Stimulated activated CD4-positive, alpha-beta T cell treated with anti-CD3 and anti-CD28 coated beads, Interleukin-4, amount 100 ng/mL, for 4 hours (primary cell): Measurements from ENCODE around the gene CNTN5.
"Not testable (repeated sequence)": the region's sequence is repeated elsewhere in the genome, so short reads cannot be mapped to it uniquely, and the experiment has no call there.

ENCODE experiments used
- DNase-seq, 2 experiments: peaks; one replicate each; pipeline ENCODE4 v3.0.0-alpha.2; 2020

Gene CNTN5

DNA sequence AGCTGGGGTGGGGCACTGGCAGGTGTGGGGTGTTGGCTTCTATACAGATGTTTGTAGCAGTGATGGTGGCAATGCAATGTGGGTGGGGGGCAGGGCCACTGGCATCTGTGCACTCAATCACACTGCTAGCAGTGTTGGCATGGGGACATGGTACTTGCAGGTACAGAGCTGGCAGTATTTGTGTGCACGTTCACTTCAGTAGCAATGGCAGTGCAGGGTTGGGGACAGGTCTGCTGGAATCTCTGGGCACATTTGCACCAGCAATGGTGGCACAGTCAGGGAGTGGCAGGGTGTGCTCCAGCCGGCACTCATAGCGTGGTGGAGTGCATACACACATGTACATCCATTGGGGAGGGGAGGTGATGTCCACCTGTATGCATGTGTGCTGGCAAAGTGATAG, 775.2 kb downstream of the CNTN5 start:
- DNase-seq, result no peak

DNA sequence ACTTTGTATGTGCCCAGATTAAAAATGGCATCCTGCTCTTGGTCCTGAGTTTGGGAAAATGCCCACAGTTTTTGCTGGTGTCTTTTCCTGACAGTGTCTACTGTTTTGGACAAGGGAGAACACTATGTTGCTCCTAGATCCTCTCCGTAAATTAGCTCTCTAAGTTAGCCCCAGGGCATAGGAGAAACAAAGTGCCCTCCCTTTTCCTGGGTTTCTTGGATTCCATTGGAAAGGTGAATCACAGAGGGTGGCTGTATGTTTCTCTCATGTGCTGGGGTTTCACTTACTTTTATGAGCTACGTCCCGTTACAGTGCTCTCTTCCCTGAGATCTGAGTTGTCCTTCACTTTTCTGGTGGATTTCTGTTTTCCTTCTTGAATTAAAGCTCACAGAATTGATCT, 782.8 kb downstream of the CNTN5 start:
- DNase-seq, result no peak

DNA sequence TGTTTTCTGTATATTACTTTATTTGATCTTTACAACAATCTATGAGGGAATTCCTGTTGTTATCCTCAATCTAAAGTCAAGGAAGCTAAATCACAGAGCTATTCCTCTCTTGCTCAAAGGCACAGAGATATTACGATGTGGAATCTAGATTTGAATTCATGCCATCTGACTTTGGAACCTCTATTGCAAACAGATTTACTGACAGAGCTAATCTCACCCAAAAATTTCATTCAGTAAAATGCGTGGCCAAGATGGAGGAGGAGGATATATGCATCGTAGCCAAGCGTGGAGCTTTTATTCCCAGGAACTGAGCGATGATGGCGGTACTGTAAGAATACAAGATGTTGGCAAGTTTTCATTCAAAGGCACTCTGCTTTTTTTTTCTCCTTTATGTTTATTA, 791.8 kb downstream of the CNTN5 start:
- no peak for DNase-seq

DNA sequence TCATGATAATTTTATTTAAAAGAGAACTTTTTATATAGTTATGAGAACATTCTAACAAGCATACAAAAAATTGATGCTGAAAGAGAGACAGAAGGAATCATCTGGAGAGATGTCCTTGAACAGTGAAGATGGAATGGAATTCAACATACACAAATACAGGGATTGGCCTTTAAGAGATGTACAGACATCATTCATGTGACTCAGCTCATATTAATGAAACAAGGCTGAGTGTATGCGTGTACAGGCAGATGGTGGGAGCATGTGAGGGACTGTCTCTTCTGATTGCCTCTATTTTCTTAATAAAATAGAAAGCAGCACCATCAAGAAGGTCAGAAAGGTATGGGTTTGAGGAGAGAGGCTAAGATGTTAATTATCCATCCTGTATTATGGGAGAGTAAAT, 793.3 kb downstream of the CNTN5 start:
- DNase-seq, result no peak

DNA sequence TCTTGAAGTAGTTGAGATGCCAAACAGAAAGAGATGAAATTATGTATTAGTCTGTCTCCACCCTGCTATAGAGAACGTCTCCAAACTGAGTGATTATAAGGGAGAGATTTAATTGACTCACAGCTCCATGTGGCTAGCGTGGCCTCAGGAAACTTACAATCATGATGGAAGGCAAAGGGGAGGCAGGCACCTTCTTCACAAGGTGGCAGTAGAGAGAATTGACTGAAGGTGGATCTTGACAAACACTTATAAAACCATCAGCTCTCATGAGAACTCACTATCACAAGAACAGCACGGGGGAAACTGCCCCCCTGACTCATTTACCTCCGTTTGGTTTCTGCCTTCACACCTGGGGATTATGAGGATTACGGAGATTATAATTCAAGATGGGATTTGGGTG, 794.0 kb downstream of the CNTN5 start:
- DNase-seq, result no peak

DNA sequence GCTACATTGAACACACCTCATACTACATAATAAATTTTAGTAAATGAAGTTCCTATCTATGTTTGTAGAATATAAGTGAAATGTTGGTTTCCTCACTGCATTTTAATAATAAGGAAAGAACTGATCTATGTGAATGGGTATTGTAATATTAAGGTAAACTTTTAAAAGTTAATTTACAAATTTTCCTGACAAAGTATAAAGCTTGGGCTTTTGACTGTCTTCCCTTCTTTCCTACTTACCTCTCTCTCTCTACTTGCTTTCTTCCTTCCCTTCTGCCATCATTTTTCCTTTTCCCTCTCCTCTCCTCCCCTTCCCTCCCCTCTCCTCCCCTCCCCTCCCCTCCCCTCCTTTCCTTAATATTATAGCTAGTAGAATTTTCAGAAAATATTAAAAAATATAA, 798.2 kb downstream of the CNTN5 start:
- no peak for DNase-seq

DNA sequence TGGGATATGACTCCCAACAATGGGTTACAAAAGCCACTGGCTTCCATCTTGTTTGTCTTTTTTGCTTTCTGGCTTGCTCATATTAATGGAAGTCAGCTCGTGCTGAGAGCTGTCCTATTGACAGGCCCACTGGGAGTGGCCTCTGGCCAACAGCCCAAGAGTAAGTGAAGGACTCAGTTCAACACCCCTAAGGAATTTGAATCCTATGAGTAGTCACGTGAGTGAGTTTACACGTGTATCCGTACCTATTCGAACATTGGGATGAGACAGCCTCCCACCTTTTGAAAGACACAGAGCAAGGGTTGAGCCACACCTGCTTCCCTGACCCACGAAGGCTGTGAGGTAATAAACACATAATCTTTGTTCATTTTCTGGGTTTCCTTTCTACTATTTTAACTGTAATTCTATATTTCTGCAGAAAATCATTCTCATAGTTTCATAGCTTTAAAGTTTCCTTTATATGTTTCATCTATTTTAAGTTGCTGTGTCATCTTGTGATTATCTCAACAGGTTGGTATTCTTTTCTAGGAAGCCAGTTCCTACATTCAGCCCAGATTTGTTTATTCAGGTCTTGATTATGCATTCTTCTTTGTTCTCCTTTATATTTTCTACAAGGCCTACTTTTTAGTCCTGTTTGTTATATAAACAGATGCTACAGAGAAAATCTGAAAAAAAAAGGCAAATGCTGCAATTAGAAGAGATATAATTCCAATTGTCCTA, 802.3 kb downstream of the CNTN5 start:
- no peak for DNase-seq

DNA sequence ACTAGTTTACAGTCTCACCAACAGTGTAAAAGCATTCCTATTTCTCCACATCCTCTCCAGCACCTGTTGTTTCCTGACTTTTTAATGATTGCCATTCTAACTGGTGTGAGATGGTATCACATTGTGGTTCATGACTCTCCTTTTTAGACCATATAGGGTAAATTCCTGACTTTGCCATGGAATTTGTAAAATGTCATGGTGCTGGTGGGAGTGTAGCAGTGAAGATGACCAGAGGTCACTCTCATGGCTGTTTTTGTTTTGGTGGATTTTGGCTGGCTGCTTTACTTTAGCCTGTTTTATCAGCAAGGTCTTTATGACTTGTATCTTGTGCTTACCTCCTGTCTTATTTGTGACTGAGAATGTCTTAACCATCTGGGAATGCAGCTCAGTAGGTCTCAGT, 816.0 kb downstream of the CNTN5 start:
- not testable (repeated sequence) for DNase-seq

DNA sequence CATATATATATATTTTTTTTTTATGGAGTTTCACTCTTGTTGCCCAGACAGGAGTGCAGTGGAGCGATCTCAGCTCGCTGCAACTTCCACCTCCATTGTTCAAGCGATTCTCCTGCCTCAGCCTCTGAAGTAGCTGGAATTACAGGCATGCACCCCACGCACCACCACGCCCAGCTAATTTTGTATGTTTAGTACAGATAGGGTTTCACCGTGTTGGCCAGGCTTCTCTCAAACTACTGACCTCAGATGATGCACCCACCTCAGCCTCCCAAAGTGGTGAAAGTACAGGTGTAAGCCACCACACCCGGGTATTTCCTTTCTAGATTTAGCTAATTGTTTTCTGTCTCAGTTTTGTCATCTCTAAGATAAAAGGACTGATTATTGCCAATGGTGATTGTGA, 821.1 kb downstream of the CNTN5 start:
- DNase-seq, result no peak

DNA sequence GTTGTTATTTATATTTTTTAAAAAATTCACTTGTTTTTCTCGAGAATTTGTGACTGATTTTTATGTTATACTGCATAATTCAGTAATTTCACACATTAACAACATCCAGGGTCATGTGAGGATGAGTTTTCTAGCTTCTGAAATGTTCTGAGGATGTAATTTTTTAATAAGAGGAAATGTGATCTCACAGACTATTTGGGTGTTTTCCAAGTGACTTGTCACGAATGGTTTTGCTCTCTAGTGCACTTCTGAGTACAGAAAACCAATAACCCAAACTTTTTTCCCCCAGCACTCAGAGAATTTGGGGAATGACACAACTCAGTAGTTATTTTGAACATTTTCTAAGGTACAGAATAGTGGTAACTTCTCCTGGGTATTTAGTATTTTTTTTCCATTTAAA, 845.2 kb downstream of the CNTN5 start:
- no peak for DNase-seq

DNA sequence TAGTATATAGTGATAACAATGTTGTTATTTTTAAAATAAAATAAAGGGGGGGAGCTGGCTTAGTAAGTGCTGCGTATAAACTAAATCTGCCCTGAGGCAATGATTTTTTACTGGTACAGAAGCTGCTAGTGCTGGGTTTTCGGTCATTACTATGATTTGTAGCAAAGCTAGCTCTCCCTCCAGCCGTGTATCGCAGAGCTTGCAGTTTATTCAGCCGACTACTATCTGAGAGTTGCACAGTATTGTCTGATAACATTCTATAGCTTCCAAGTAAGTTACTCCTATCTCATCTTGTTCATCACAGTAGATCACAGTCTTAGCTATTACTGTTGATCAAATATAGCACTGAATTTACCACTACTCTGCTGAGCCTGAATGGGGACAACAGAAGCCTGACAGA, 860.9 kb downstream of the CNTN5 start:
- DNase-seq, result no peak

DNA sequence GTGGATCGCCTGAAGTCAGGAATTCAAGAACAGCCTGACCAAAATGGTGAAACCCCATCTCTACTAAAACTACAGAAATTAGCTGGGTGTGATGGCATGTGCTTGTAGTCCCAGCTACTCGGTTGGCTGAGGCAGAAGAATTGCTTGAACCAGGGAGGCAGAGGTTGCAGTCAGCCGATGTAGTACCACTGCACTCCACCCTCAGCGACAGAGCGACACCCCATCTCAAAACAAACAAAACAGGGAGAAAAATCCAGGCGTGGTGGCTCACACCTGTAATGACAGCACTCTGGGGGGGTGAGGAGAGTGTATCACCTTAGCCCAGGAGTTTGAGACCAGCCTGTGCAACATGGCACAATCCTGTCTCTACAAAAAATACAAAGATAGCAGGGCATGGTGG, 864.0 kb downstream of the CNTN5 start:
- no peak for DNase-seq

DNA sequence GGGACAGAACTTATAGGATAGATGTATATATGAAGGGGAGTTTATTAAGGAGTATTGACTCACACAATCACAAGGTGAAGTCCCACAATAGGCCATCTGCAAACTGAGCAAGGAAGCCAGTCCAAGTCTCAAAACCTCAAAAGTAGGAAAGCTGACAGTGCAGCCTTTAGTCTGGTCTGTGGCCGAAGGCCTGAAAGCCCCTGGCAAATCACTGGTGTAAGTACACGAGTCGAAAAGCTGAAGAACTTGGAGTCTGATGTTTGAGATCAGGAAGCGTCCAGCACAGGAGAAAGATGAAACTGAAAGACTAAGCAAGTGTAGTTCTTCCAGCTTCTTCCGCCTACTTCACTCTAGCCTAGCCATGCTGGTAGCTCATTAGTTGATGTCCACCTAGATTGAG, 866.7 kb downstream of the CNTN5 start:
- no peak for DNase-seq

DNA sequence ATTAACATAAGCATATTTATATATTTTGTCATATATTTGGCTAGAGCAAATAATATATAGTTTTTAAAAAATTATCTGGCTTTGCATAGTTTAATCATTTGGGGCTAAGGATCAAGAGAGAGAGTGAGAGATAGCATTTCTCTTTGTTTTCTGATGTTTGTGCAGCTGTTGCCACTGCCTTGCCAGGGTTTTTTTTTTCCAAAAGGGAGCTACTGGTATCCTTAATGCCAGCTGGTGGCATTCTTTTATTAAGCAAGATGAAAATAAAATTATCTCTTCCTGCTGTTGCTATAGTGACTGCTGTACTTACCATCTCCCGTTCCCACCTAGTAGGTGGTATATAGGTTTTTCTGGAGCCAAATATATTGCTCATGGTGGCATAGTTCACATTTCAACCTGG, 873.1 kb downstream of the CNTN5 start:
- no peak for DNase-seq

DNA sequence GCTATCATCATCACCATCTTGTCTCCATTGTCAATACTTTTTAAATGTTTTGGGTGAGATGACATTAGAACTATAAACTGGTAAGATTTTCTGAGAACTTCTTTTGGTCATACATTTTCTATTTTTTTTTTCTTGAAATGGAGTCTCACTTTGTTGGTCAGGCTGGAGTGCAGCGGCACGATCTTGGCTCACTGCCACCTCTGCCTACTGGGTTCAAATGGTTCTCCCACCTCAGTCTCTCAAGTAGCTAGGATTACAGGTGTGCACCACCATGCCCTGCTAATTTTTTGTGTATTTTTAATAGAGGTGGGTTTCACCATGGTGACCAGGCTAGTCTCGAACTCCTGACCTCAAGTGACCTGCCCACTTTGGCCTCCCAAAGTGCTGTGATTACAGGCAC, 880.4 kb downstream of the CNTN5 start:
- no peak for DNase-seq

DNA sequence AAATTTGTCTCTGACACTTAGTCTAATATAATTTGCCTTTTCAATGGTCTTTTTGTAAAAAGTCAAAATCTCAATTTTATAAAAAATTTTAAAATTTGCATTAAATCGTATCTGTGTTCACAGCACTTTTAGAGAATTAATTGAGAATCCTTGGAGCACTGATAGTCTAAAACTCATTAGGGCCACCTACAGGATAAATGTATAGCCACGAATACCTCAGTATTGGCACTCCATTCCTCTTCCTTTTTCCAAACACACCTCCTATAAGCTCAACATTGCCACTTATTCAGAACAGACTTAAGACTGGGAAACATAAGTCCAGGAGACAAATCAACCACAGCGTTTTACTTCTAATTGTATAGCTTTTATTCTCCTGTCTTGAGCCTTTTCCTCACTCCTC, 890.4 kb downstream of the CNTN5 start:
- DNase-seq, result no peak

DNA sequence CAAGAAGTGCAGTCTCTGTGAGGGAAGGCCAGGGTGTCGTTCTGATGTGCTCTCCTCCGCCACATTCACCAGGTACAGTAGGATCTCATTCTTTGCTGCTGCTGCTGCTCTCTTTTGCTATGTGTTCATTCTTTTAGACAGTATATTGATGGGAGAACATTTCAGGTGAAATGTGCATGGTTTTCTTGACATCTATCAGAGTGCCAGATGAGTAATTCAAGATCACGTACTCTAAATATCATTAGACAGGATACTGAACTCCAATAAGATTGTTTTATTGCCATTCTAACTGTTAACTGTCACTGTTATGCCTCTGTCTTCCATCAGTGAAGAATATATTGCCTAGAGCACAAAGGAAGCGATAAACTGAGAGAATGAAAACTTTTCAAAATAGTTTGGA, 895.3 kb downstream of the CNTN5 start:
- DNase-seq, result no peak

DNA sequence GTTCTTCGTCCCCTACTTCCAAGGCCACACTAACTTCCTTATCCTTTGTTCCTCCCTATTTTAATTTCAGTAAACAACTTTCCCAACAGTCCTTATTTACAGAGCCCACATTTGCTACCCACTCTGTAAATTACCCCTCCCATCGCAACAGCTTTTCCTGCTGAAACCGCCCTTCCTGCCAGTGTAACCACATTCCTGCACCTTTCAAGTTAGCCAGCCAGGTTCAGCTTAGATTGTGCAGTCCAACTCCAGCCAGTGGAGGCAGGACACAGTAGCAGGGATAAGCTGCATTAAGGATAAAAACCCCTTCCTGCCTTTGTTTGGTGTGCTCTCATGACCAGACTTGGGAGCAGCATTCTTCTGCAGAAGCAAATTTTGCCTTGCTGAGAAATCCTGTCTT, 898.0 kb downstream of the CNTN5 start:
- no peak for DNase-seq

DNA sequence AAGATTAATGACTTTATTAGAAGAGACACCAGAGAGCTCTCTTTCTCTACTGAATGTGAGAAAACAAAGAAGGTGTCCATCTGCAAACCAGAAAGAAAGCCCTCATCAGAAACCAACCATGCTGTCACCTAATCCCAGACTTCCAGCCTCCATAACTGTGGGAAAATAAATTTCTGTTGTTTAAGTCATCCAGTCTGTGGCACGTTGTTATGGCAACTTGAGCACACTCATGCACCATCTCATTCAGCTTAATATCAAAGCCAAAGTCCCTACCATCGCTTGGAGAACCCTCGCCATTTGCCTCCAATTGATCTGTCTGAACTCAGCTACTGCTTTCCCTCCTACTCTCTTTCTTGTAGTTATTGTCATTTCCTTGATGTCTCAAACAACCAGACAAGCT, 900.2 kb downstream of the CNTN5 start:
- no peak for DNase-seq

DNA sequence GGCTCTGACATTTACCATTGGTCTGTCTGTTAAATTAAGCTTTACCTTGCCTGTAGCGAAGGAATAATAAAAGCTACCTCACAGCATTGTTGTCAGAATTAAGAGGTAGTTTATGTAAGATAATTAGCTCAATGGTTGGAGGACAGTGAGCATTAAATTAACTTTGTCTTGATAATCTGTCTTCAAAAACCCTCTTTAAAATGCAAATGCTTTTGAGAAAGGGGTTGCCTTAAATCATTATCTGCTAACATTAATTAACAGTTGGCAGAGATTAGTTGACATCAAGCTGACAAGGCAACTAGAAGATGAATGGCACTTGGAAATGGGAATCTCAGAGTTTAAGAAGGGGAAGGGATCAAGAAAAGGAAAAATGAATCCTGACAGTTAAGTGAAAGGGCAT, 905.2 kb downstream of the CNTN5 start:
- DNase-seq, result no peak

DNA sequence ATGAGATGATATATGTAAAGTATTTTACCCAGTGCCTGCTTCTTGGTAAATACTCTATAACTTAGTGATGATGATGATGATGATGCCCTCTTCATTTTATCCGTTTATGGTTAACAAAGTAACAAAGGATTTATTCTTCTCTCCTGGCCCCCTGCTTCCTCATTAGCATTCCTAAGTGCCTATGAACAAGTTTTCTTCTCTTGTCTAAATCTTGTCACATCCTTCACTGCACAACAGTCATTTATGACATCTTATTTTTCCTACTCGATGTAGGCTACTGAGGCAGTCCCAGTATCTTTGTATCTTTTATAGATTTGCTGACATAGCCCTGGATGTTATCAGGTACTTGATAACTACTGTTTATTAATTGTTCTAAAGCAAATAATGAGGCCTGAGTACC, 911.9 kb downstream of the CNTN5 start:
- DNase-seq, result no peak

DNA sequence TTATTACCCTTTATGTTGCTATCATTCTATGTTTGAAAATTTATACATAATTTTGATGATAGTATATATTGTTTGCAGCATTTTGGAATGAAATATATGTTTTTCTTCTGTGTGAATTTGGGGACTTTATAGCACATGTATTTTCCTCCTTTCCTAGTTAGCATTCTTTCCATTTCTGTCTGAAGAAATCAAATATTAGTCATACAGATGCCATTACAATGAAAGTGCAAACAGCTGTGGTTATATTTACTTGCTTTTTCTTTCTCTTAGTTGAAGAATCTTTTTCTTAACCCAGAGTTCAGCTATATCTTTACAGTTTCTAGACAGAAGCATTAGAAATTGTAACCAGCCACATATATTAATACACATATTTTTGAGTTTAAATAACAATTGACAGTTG, 913.3 kb downstream of the CNTN5 start:
- no peak for DNase-seq

DNA sequence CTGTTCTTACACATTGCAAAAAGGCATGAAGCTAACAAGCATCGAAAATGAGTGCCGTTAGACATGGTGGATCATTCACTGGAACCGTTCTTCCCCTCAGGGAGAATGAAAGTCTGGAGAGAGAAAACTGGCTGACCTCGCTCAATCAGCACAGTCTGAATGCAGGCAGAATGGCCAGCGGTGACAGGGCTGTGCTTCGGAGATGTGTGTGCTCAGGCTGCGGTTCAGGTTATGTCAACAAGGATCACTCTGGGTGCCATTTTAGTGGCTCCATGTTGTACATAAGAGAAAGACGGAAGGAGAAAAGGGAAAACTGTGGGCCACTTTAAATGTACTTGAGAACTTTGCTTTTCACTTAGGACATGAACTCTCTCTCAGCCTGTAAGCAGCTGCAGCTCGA, 916.6 kb downstream of the CNTN5 start:
- DNase-seq, result no peak

DNA sequence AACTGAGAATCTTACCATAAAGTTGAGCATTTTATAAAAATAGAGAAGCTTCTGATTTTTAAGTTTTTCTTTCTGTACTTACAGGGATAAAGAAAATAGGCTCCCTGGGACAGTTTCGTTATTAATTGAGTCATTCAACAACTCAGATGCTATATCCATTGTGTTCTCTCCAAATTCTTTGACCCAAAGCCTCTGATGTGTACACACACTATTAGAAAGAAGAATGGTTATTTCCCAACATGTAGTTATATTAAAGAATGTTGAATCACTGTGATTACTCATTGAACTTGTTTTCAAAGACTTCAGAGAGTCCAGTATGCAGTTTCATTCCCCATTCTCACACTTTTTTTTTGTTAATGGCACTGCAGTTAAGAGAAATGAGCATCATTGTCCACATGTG, 932.1 kb downstream of the CNTN5 start:
- no peak for DNase-seq

DNA sequence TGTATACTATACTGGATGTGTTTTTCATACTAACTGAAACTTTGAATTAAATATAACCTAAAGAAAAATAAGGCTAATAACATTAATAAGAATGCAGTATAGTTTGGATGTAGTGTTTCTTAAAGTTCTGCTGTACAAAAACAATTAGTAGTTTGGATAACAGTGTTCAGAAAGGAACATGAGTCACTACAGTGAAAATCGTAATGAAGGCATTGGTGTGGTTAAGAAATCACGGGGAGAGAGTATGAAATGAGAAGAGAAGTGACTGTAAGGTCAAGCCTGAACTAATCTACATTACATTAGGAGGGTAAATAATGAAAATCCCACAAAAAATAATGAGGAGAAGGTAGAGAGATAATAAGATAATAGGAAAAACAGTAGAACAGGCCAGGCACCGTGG, 939.8 kb downstream of the CNTN5 start:
- DNase-seq, result no peak

DNA sequence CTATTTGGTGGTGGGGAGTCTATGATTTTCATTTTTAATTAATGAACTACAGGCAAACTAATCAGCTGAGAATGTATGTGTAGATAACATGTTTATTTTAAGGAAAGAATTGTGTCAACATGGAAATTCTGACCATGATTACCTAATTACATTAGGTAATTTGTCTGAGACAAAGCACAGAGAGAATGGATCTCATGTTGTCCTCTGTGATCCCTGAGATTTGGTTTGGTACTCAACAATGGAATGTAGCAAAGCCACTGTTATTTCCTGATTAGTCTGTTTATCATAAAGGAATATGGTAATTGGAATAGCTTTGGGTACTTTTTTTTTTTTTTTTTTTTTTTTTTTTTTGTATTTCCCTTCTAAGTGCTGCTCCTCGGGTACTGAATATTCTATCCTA, 947.6 kb downstream of the CNTN5 start:
- no peak for DNase-seq
